ENCODE results near the gene MTMR12. TPM values are rescaled to one million over a fixed set of nuclear protein-coding genes. Genes with fewer than 3 reads are reported as not detected.

The MTMR12 gene
- total and polyA plus RNA-seq, 2 of the 4 experiments (the other 2 are of a cell fraction): 11.1 to 21.3 TPM

GRCh38 chr5:32276173-32276853 lies 36.4 kb downstream of the MTMR12 start:
- BruUV-seq (replicated peaks): no TSS peak
- POLR2A ChIA-PET (ENCODE audit: unreplicated experiment): no interaction called here

More at GRCh38 chr5:32276173-32276853, 36.4 kb downstream of the MTMR12 start:
- Histone ChIP-seq H2BK15ac (ENCODE audit: low read depth, low read length) (peak overlapping the region; percentile 5; the same call in 1 of the 3 replicates), H4K20me1 (ENCODE audit: insufficient read depth, low read length) (no peaks in the 10 kb centered on the region), H3K4me3 (ENCODE audit: insufficient read depth, low read depth, low read length) (no peak overlapping the region), H3K27me3 (ENCODE audit: control insufficient read depth, insufficient read depth, low read length) (no peaks in the 10 kb centered on the region), H2AK9ac (replicated peaks; ENCODE audit: low read depth, low read length, poor library complexity) (peak overlapping the region; percentile 22), H2BK120ac (ENCODE audit: low read depth, low read length) (peak overlapping the region; percentile 52), H3K79me1 (ENCODE audit: low read depth in 1 of 2, low read length in 2 of 2) (peaks cover 33 to 38% of the 10 kb centered on the region in 2 experiments), H3K4me2 (ENCODE audit: low read depth, low read length) (no peak overlapping the region), H2AFZ (replicated peaks; ENCODE audit: low read length, poor library complexity) (no peak overlapping the region), H2AK5ac (ENCODE audit: low read depth, low read length) (0 out of 2 replicates have a peak overlapping the region, but pooled peaks have one; percentile 10), H3K4me1 (ENCODE audit: control insufficient read depth, insufficient read depth, low read length) (peaks cover 15% of the 10 kb centered on the region), H3K9me3 (ENCODE audit: control insufficient read depth, insufficient read depth, low read length) (no peaks in the 10 kb centered on the region), H3K56ac (ENCODE audit: extremely low read depth, insufficient read depth, low read length) (no peak overlapping the region), H3K9me1 (ENCODE audit: insufficient read depth, low read length) (peaks cover 11% of the 10 kb centered on the region), H3K23ac (ENCODE audit: low read depth, low read length) (peak overlapping the region; percentile 46; the same call in 1 of the 2 replicates), H4K5ac (ENCODE audit: low read depth, low read length) (peak overlapping the region; percentile 59; the same call in 1 of the 2 replicates), H3K14ac (replicated peaks; ENCODE audit: low read depth, low read length) (peak overlapping the region; percentile 44), H3K36me3 (ENCODE audit: control insufficient read depth, insufficient read depth, low read length) (peaks cover 13% of the 10 kb centered on the region), H3K4ac (ENCODE audit: low read depth, low read length) (peak overlapping the region; percentile 40; the same call in 1 of the 2 replicates), H3K18ac (ENCODE audit: low read depth, low read length) (peak overlapping the region; percentile 57; the same call in 1 of the 2 replicates), H2BK20ac (ENCODE audit: low read depth, low read length) (no peak overlapping the region), H3K9ac (ENCODE audit: low read depth, low read length) (no peak overlapping the region), H3K27ac (ENCODE audit: insufficient read depth, low read length) (no peak overlapping the region), H2BK5ac (ENCODE audit: low read depth, low read length, poor library complexity, severe bottlenecking) (peak overlapping the region; percentile 55), H4K8ac (ENCODE audit: low read depth in 2 of 2, low read length in 2 of 2) (no peak overlapping the region; a peak in 1 of 4 replicates), H4K91ac (ENCODE audit: insufficient read depth, low read depth, low read length) (peak overlapping the region; percentile 68)
- TF ChIP-seq CEBPB (IDR thresholded peaks at IDR 0.05; ENCODE audit: low read depth, low read length): peak; percentile 46; the same call in 1 of the 2 replicates
- TF ChIP-seq CTCF (conservative IDR thresholded peaks at IDR 0.05; ENCODE audit: low read depth, low read length): no peak
- TF ChIP-seq SMC3 (IDR thresholded peaks at IDR 0.05; ENCODE audit: low read depth, low read length): no peak
- in situ Hi-C loops (cut with MboI; ENCODE audit: low sequenced_read_pairs) (no loop called here), intact Hi-C loops (cut with micrococcal nuclease) (no loop called here), dilution Hi-C loops (cut with HindIII; ENCODE audit: low sequenced_read_pairs, unreplicated experiment) (no loop called here)
- WGBS, 2 experiments (ENCODE audit: extremely low coverage in 2 of 2, insufficient read length in 1 of 2): 80% methylated on average over 1 of the region's 4 CpGs; no CpG with 5 or more reads in 1 of the 2 experiments
- no peak for ATAC-seq (ENCODE audit: low read depth)
- CTCF ChIA-PET: interaction anchor here (0.7 kb wide), 1 partner anchor 136 kb away, joined by 3 read pairs; no protein-coding TSS in a partner anchor
- DNase-seq: peak; percentile 47

All from IMR-90 (cell line).